Measurements from ENCODE around the gene RIGI. TPM values are rescaled to one million over a fixed set of nuclear protein-coding genes. Genes with fewer than 3 reads are reported as not detected.

RIGI gene
- total and polyA plus RNA-seq, 10 of the 15 experiments (the other 5 are each of a cell fraction or from before 2014, with no cell fraction given): 5.3 to 15.2 (median 9.1) TPM

GRCh38 chr9:32571969-32572899 is 46.2 kb upstream of the RIGI start (continued):
- TF ChIP-seq CREB1 (IDR thresholded peaks at IDR 0.05; ENCODE audit: low read depth) (peak; percentile 50), BRCA1 (IDR thresholded peaks at IDR 0.05; ENCODE audit: low read depth, low read length) (no peak), MXI1 (IDR thresholded peaks at IDR 0.05; ENCODE audit: low read depth, low read length) (peak; percentile 57; the same call in 1 of the 2 replicates), SMARCA5 (IDR thresholded peaks at IDR 0.05) (peak; percentile 58; the same call in 1 of the 2 replicates), SIX5 (IDR thresholded peaks at IDR 0.05; ENCODE audit: low read depth, low read length, severe bottlenecking) (no peak)

DNA sequence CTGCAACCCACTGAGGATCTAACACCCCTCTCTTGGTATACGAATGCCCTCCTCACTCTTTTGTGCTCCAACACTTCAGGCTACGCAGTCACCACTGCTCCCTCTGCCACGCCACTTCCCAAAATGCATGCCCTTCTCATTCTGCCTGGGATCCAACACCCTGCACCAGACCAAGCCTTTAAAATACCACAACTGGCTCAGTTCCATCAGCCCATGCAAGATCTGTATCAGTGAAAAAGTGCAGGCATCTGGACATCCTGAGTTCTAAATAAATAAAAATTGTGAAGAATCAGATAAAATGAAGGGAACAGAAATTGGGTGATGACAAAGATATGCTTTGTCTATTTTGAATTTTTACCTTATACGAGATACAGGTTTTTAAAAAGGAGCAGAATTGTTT is 44.3 kb upstream of the RIGI start:
- no peaks in the 10 kb centered on the region; the same call in 1 of the 2 replicates for H3K4me1 ChIP-seq (ENCODE audit: control insufficient read depth, insufficient read depth, low read length)
- H3K9me3 ChIP-seq (replicated peaks; ENCODE audit: control insufficient read depth, insufficient read depth, low read length): no peaks in the 10 kb centered on the region
- peaks cover 32% of the 10 kb centered on the region for H3K79me2 ChIP-seq (ENCODE audit: control insufficient read depth, insufficient read depth, low read length)
- H3K4me3 ChIP-seq: peak overlapping the region; percentile 20; the same call in 1 of the 2 replicates
- H4K20me1 ChIP-seq (ENCODE audit: control insufficient read depth, insufficient read depth): no peaks in the 10 kb centered on the region
- ChIA-PET RAD21 (ENCODE audit: unreplicated experiment) (no interaction called here), CTCF (no interaction called here), SMC1A (ENCODE audit: uncharacterized antibody, unreplicated experiment) (no interaction called here), POLR2A (no interaction called here)
- H3K27ac ChIP-seq (ENCODE audit: control insufficient read depth, insufficient read depth): no peak overlapping the region
- FAIRE-seq (no peak), DNase-seq (ENCODE audit: low read depth, low spot score) (no peak), ATAC-seq (no peak)
- H2AFZ ChIP-seq (ENCODE audit: control insufficient read depth, low read depth, low read length): no peak overlapping the region
- intact Hi-C loops (cut with micrococcal nuclease; ENCODE audit: unreplicated experiment): loop anchor here (5.0 kb wide), 1 partner anchor 138 kb away; no protein-coding TSS in a partner anchor
- in situ Hi-C loops (cut with MboI): no loop called here
- no peak overlapping the region for H3K4me2 ChIP-seq (ENCODE audit: control insufficient read depth, insufficient read depth)
- WGBS (ENCODE audit: insufficient coverage, insufficient replicate concordance, low lambda C conversion rate, missing lambda C conversion rate): 94% methylated on average over 4 of the region's 4 CpGs
- no peak overlapping the region; the same call in 1 of the 2 replicates for H3K9ac ChIP-seq (ENCODE audit: control insufficient read depth, insufficient read depth, low read length)
- no peaks in the 10 kb centered on the region for H3K27me3 ChIP-seq (replicated peaks in 1 of 2; ENCODE audit: control insufficient read depth in 2 of 2, insufficient read depth in 2 of 2, low read length in 1 of 2)
- H3K36me3 ChIP-seq (ENCODE audit: control insufficient read depth in 2 of 2, insufficient read depth in 2 of 2, low read length in 1 of 2): peaks cover 7 to 9% of the 10 kb centered on the region in 2 experiments; a peak in 3 of 4 replicates
- no TSS peak for BruUV-seq (replicated peaks)
- no peak for TF ChIP-seq CBX3 (IDR thresholded peaks at IDR 0.05; ENCODE audit: borderline replicate concordance, low read depth)
- TF ChIP-seq NRF1 (conservative IDR thresholded peaks at IDR 0.05; ENCODE audit: low read depth, low read length): no peak
- TF ChIP-seq MYB (IDR thresholded peaks at IDR 0.05; ENCODE audit: borderline replicate concordance, low read depth, low read length): no peak
- no peak for TF ChIP-seq GABPA (IDR thresholded peaks at IDR 0.05; ENCODE audit: low read depth)
- TF ChIP-seq RUNX3 (IDR thresholded peaks at IDR 0.05; ENCODE audit: low read length): no peak
- TF ChIP-seq JUNB (IDR thresholded peaks at IDR 0.05): no peak
- TF ChIP-seq PKNOX1 (IDR thresholded peaks at IDR 0.05): no peak
- TF ChIP-seq POU2F2 (IDR thresholded peaks at IDR 0.05; ENCODE audit: borderline replicate concordance, low read depth, low read length): no peak
- TF ChIP-seq CHD2 (IDR thresholded peaks at IDR 0.05; ENCODE audit: borderline replicate concordance, low read depth, low read length): no peak
- TF ChIP-seq IKZF1 (conservative IDR thresholded peaks at IDR 0.05): no peak
- no peak for TF ChIP-seq CHD4 (IDR thresholded peaks at IDR 0.05)
- TF ChIP-seq SMC3 (IDR thresholded peaks at IDR 0.05; ENCODE audit: borderline replicate concordance, low read length): no peak
- TF ChIP-seq MTA2 (IDR thresholded peaks at IDR 0.05; ENCODE audit: low read depth): no peak
- no peak for TF ChIP-seq YY1 (IDR thresholded peaks at IDR 0.05; ENCODE audit: low read depth, low read length)
- TF ChIP-seq, protein P1, sequence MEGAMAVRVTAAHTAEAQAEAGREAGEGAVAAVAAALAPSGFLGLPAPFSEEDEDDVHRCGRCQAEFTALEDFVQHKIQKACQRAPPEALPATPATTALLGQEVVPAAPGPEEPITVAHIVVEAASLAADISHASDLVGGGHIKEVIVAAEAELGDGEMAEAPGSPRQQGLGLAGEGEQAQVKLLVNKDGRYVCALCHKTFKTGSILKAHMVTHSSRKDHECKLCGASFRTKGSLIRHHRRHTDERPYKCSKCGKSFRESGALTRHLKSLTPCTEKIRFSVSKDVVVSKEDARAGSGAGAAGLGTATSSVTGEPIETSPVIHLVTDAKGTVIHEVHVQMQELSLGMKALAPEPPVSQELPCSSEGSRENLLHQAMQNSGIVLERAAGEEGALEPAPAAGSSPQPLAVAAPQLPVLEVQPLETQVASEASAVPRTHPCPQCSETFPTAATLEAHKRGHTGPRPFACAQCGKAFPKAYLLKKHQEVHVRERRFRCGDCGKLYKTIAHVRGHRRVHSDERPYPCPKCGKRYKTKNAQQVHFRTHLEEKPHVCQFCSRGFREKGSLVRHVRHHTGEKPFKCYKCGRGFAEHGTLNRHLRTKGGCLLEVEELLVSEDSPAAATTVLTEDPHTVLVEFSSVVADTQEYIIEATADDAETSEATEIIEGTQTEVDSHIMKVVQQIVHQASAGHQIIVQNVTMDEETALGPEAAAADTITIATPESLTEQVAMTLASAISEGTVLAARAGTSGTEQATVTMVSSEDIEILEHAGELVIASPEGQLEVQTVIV (IDR thresholded peaks at IDR 0.05; ENCODE audit: borderline replicate concordance, partially characterized antibody): no peak

All from GM12878 (cell line).